ENCODE measurements around the gene PDHA2.

- no peak for TF ChIP-seq YY1 (IDR thresholded peaks at IDR 0.05; ENCODE audit: insufficient read depth, insufficient read length)
- no peak for TF ChIP-seq SUZ12 (IDR thresholded peaks at IDR 0.05; ENCODE audit: extremely low read depth, insufficient read depth, insufficient read length)
Measured at GRCh38 chr4:95838192-95838591, 1.7 kb upstream of the PDHA2 start.
